Stimulated activated CD4-positive, alpha-beta T cell treated with anti-CD3 and anti-CD28 coated beads, Interleukin-2, amount 100 ng/mL, for 48 hours (primary cell): ENCODE data around the gene GSTA5.
"Not testable (repeated sequence)": the region's sequence is repeated elsewhere in the genome, so short reads cannot be mapped to it uniquely, and the experiment has no call there.

Experiments
- DNase-seq, 2 donors: peaks; one replicate each; pipeline ENCODE4 v3.0.0-alpha.2; 2020

Gene GSTA5

GRCh38 chr6:52786249-52786956 is 54.2 kb downstream of the GSTA5 start:
- no peak for DNase-seq

DNA sequence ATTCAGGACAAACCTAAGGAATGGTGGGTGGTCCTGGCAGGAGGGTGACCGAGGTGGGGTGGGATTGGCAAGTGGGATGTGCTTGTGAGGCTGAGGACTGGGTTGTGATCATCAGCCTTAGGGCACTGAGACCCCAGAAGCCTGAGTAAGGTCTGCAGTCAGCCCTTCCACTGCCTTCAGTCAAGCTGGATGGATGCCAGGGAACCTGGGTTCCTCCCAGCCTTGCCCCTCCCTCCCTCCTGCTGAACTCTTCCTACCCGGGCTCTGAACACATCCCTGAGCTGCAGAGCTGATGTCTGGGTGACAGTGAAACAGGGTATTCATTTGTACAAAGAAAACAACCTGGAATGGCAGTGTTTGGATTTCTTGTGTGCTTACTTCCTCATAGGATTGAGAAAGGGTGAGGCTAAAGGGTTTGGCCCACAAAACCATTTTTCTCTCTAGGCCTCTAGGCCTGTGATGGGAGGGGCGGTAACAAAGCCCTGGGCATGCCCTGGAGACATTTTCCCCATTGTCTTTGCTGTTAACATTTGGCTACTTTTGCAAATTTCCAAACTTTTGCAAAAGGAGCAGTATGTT is 57.8 kb downstream of the GSTA5 start:
- not testable (repeated sequence) for DNase-seq

- not testable (repeated sequence) for DNase-seq
Observed at GRCh38 chr6:52782209-52782608, 58.4 kb downstream of the GSTA5 start.
